ENCODE data around the gene LSM2. TPM values are rescaled to one million over a fixed set of nuclear protein-coding genes. Genes with fewer than 3 reads are reported as not detected.

Gene LSM2
- total RNA-seq, 2 experiments from 2014 or later, result 12.6 to 13.7 TPM

GRCh38 chr6:31776485-31776988 is 30.2 kb downstream of the LSM2 start:
- ATAC-seq (ENCODE audit: poor library complexity) (peak; percentile 16), DNase-seq (no peak)
- intact Hi-C loops (cut with DNase I, micrococcal nuclease), result no loop called here
- no peak overlapping the region for H3K27ac Mint-ChIP-seq
- TF ChIP-seq CTCF (IDR thresholded peaks at IDR 0.05), result no peak
- Histone ChIP-seq H3K27ac (ENCODE audit: low read depth in 1 of 2, low read length in 2 of 2) (no peak overlapping the region), H3K4me1 (ENCODE audit: insufficient read depth, low read length) (peaks cover 60% of the 10 kb centered on the region), H3K36me3 (ENCODE audit: insufficient read depth, low read length) (peaks cover 29% of the 10 kb centered on the region), H3K27me3 (ENCODE audit: control insufficient read depth in 1 of 2, insufficient read depth in 2 of 2, low read length in 2 of 2) (no peaks in the 10 kb centered on the region), H3K9me3 (ENCODE audit: control insufficient read depth in 1 of 2, insufficient read depth in 1 of 2, low read length in 2 of 2) (no peaks in the 10 kb centered on the region), H3K4me3 (ENCODE audit: low read length) (peak overlapping the region; percentile 31)
- peaks cover 33% of the 10 kb centered on the region for H3K4me1 Mint-ChIP-seq (ENCODE audit: low read depth)
- ChIA-PET CTCF (interaction anchor here (0.6 to 2.5 kb wide), 3 partner anchors 9 to 20 kb away, joined by 3 to 6 read pairs (median 5); no protein-coding TSS in a partner anchor), POLR2A (no interaction called here)
- H3K9me3 Mint-ChIP-seq, result no peaks in the 10 kb centered on the region
- H3K4me3 Mint-ChIP-seq, result no peak overlapping the region
- peaks cover 20% of the 10 kb centered on the region for H3K36me3 Mint-ChIP-seq (ENCODE audit: low read depth)
- H3K27me3 Mint-ChIP-seq, result no peaks in the 10 kb centered on the region

GRCh38 chr6:31775633-31776484 is 30.9 kb downstream of the LSM2 start:
- POLR2A ChIA-PET, result interaction anchor here (1.1 kb wide), 1 partner anchor 10 kb away, joined by 3 read pairs; no protein-coding TSS in a partner anchor
- Histone ChIP-seq H3K27ac (ENCODE audit: low read depth in 1 of 2, low read length in 2 of 2) (no peak overlapping the region), H3K4me1 (ENCODE audit: insufficient read depth, low read length) (peaks cover 66% of the 10 kb centered on the region), H3K4me3 (ENCODE audit: low read length) (no peak overlapping the region), H3K9me3 (ENCODE audit: control insufficient read depth in 1 of 2, insufficient read depth in 1 of 2, low read length in 2 of 2) (no peaks in the 10 kb centered on the region), H3K36me3 (ENCODE audit: insufficient read depth, low read length) (peaks cover 22% of the 10 kb centered on the region), H3K27me3 (ENCODE audit: control insufficient read depth in 1 of 2, insufficient read depth in 2 of 2, low read length in 2 of 2) (no peaks in the 10 kb centered on the region)
- H3K4me1 Mint-ChIP-seq (ENCODE audit: low read depth), result peaks cover 40% of the 10 kb centered on the region
- TF ChIP-seq CTCF (IDR thresholded peaks at IDR 0.05), result no peak
- H3K9me3 Mint-ChIP-seq, result no peaks in the 10 kb centered on the region
- ATAC-seq (ENCODE audit: poor library complexity), result no peak
- H3K27me3 Mint-ChIP-seq, result no peaks in the 10 kb centered on the region
- H3K4me3 Mint-ChIP-seq, result no peak overlapping the region
- no peak overlapping the region for H3K27ac Mint-ChIP-seq
- CTCF ChIA-PET, result interaction anchor here (0.7 to 2.5 kb wide), 2 partner anchors 20 to 54 kb away, joined by 5 to 6 read pairs; no protein-coding TSS in a partner anchor
- H3K36me3 Mint-ChIP-seq (ENCODE audit: low read depth), result peaks cover 16% of the 10 kb centered on the region
- no peak for DNase-seq
- intact Hi-C loops (cut with DNase I, micrococcal nuclease), result no loop called here

GRCh38 chr6:31775184-31775583 is 31.6 kb downstream of the LSM2 start:
- ChIA-PET CTCF (interaction anchor here (0.7 kb wide), 1 partner anchor 54 kb away, joined by 5 read pairs; no protein-coding TSS in a partner anchor), POLR2A (interaction anchor here (1.1 kb wide), 1 partner anchor 10 kb away, joined by 3 read pairs; no protein-coding TSS in a partner anchor)
- TF ChIP-seq CTCF (IDR thresholded peaks at IDR 0.05), result no peak
- H3K27ac ChIP-seq (ENCODE audit: low read depth in 1 of 2, low read length in 2 of 2), result no peak overlapping the region
- H3K4me3 ChIP-seq (ENCODE audit: low read length), result no peak overlapping the region
- H3K4me1 Mint-ChIP-seq (ENCODE audit: low read depth), result peaks cover 40% of the 10 kb centered on the region
- peaks cover 16% of the 10 kb centered on the region for H3K36me3 ChIP-seq (ENCODE audit: insufficient read depth, low read length)
- H3K27me3 ChIP-seq (ENCODE audit: control insufficient read depth in 1 of 2, insufficient read depth in 2 of 2, low read length in 2 of 2), result no peaks in the 10 kb centered on the region
- intact Hi-C loops (cut with DNase I, micrococcal nuclease), result no loop called here
- no peaks in the 10 kb centered on the region for H3K9me3 ChIP-seq (ENCODE audit: control insufficient read depth in 1 of 2, insufficient read depth in 1 of 2, low read length in 2 of 2)
- H3K4me1 ChIP-seq (ENCODE audit: insufficient read depth, low read length), result peaks cover 69% of the 10 kb centered on the region
- no peak for DNase-seq
- H3K27me3 Mint-ChIP-seq, result no peaks in the 10 kb centered on the region
- no peak overlapping the region for H3K27ac Mint-ChIP-seq
- H3K36me3 Mint-ChIP-seq (ENCODE audit: low read depth), result peaks cover 10% of the 10 kb centered on the region
- no peaks in the 10 kb centered on the region for H3K9me3 Mint-ChIP-seq
- H3K4me3 Mint-ChIP-seq, result no peak overlapping the region
- ATAC-seq (ENCODE audit: poor library complexity), result no peak

Data from CD4-positive, alpha-beta T cell (primary cell).